ENCODE results near the gene ALDOC.

The ALDOC gene

GRCh38 chr17:28523876-28524275, 52.8 kb downstream of the ALDOC start:
- no peak for TF ChIP-seq ZNF274 (IDR thresholded peaks at IDR 0.05; ENCODE audit: low read depth, low read length)
- no peak for TF ChIP-seq SUZ12 (IDR thresholded peaks at IDR 0.05; ENCODE audit: extremely low read depth, insufficient read depth, insufficient read length)
- no peak for TF ChIP-seq YY1 (IDR thresholded peaks at IDR 0.05; ENCODE audit: insufficient read depth, insufficient read length)
- Histone ChIP-seq H3K9ac (ENCODE audit: insufficient read length, low read depth) (no peak overlapping the region), H3K4me3 (ENCODE audit: insufficient read length, low read depth) (no peak overlapping the region), H3K9me3 (ENCODE audit: insufficient read depth, low read length) (no peaks in the 10 kb centered on the region), H3K27me3 (ENCODE audit: insufficient read depth, insufficient read length) (no peaks in the 10 kb centered on the region), H3K4me1 (ENCODE audit: insufficient read depth, insufficient read length) (peaks cover 16% of the 10 kb centered on the region), H3K36me3 (ENCODE audit: insufficient read depth, insufficient read length, low read length) (no peaks in the 10 kb centered on the region)
- DNase-seq (ENCODE audit: low read depth, low spot score), result no peak

- Histone ChIP-seq H3K4me1 (ENCODE audit: insufficient read depth, insufficient read length) (peaks cover 16% of the 10 kb centered on the region), H3K27me3 (ENCODE audit: insufficient read depth, insufficient read length) (no peaks in the 10 kb centered on the region), H3K9me3 (ENCODE audit: insufficient read depth, low read length) (no peaks in the 10 kb centered on the region), H3K9ac (ENCODE audit: insufficient read length, low read depth) (no peak overlapping the region), H3K4me3 (ENCODE audit: insufficient read length, low read depth) (no peak overlapping the region), H3K36me3 (ENCODE audit: insufficient read depth, insufficient read length, low read length) (no peaks in the 10 kb centered on the region)
- no peak for TF ChIP-seq YY1 (IDR thresholded peaks at IDR 0.05; ENCODE audit: insufficient read depth, insufficient read length)
- no peak for TF ChIP-seq ZNF274 (IDR thresholded peaks at IDR 0.05; ENCODE audit: low read depth, low read length)
- no peak for TF ChIP-seq SUZ12 (IDR thresholded peaks at IDR 0.05; ENCODE audit: extremely low read depth, insufficient read depth, insufficient read length)
- no peak for DNase-seq (ENCODE audit: low read depth, low spot score)
These were observed 53.5 kb downstream of the ALDOC start for GRCh38 chr17:28523186-28523585.
